GM12878 (cell line): Measurements from ENCODE around the gene DLX1. TPM values are rescaled to one million over a fixed set of nuclear protein-coding genes. Genes with fewer than 3 reads are reported as not detected.
A peak's percentile ranks its signal among the peaks of the same experiment; 100 is the strongest.

Source experiments
- ATAC-seq: fragments of 200-7000 bp; cut with Tn5 transposase; 3 replicates; pipeline ENCODE4 v1.9.1; 2020; ENCODE audit warnings: mild to moderate bottlenecking, moderate library complexity
- BruUV-seq: library from RNA; stranded (reverse); fragments of 400-500 nt; replicated peaks from 2 replicates; lab custom pipeline; 2021; lab: Mats Ljungman, UMichigan
- CTCF ChIA-PET: fragments of 300-600 bp; sonication (Branson Sonifier 250); formaldehyde crosslinking; extraction: SDS; loops from one replicate; lab custom pipeline; 2021; ENCODE audit warnings: inconsistent platforms; lab: Yijun Ruan, JAX
- POLR2A ChIA-PET: fragments of 350-600 bp; formaldehyde crosslinking; extraction: SDS; loops from one replicate; lab custom pipeline; 2021; ENCODE audit warnings: inconsistent platforms; lab: Charles Lee
- RAD21 ChIA-PET: fragments of 300-600 bp; sonication (Branson Sonifier 250); formaldehyde crosslinking; loops from one replicate; lab custom pipeline; 2023; ENCODE audit warnings: antibody characterized with exemption; ENCODE audit not compliant: unreplicated experiment; lab: Charles Lee
- SMC1A ChIA-PET: fragments of 300-600 bp; sonication (Branson Sonifier 250); formaldehyde crosslinking; loops from one replicate; lab custom pipeline; 2023; ENCODE audit not compliant: unreplicated experiment, uncharacterized antibody; lab: Charles Lee
- DNase-seq: peaks from one replicate; pipeline ENCODE4 v3.0.0-alpha.2; 2011; ENCODE audit warnings: low read depth, low spot score
- FAIRE-seq: peaks from 3 replicates; lab custom pipeline; 2011; peaks lifted over from hg19 to GRCh38; lab: Jason Lieb, UNC
- H2AFZ ChIP-seq: 2 replicates; pipeline ENCODE4 v1.6.0; 2011; ENCODE audit warnings: low read depth, low read length, control low read depth; ENCODE audit not compliant: control insufficient read depth
- H3K27ac ChIP-seq: 2 replicates; pipeline ENCODE4 v1.5.1; 2011; ENCODE audit warnings: control low read depth; ENCODE audit not compliant: control insufficient read depth, insufficient read depth
- H3K27me3 ChIP-seq, 2 experiments: replicated peaks in 1 of 2; 2 replicates each; pipeline versions ENCODE4 v1.6.0 to v1.6.1; 2011; ENCODE audit warnings: low read length in 1 of 2; ENCODE audit not compliant: control insufficient read depth in 2 of 2, insufficient read depth in 2 of 2
- H3K36me3 ChIP-seq, 2 experiments: 2 replicates each; pipeline ENCODE4 v1.5.1; 2011; ENCODE audit warnings: low read length in 1 of 2; ENCODE audit not compliant: control insufficient read depth in 2 of 2, insufficient read depth in 2 of 2
- H3K4me1 ChIP-seq: 2 replicates; pipeline ENCODE4 v1.6.1; 2011; ENCODE audit warnings: mild to moderate bottlenecking, low read length, moderate library complexity, mixed read lengths; ENCODE audit not compliant: control insufficient read depth, insufficient read depth
- H3K4me2 ChIP-seq: 2 replicates; pipeline ENCODE4 v1.6.0; 2011; ENCODE audit warnings: control low read depth; ENCODE audit not compliant: control insufficient read depth, insufficient read depth
- H3K4me3 ChIP-seq: fragments of 200-600 bp; sonication (generic); 2 replicates; pipeline ENCODE4 v1.5.1; 2016
- H3K79me2 ChIP-seq: 2 replicates; pipeline ENCODE4 v1.6.0; 2011; ENCODE audit warnings: low read length; ENCODE audit not compliant: control insufficient read depth, insufficient read depth
- H3K9ac ChIP-seq: 2 replicates; pipeline ENCODE4 v1.8.0; 2011; ENCODE audit warnings: low read length, control low read depth, mixed read lengths; ENCODE audit not compliant: control insufficient read depth, insufficient read depth
- H3K9me3 ChIP-seq: replicated peaks from 3 replicates; pipeline ENCODE4 v1.5.1; 2011; ENCODE audit warnings: mild to moderate bottlenecking, low read length; ENCODE audit not compliant: control insufficient read depth, insufficient read depth
- H4K20me1 ChIP-seq: 2 replicates; pipeline ENCODE4 v1.6.0; 2011; ENCODE audit not compliant: control insufficient read depth, insufficient read depth
- MEF2A ChIP-seq: IDR thresholded peaks from 2 replicates; pipeline ENCODE4 v1.6.1; 2011; ENCODE audit warnings: low read depth, mild to moderate bottlenecking, low read length, moderate library complexity; ENCODE audit not compliant: insufficient read depth
- POU2F2 ChIP-seq: IDR thresholded peaks from 3 replicates; pipeline ENCODE4 v1.6.1; 2011; ENCODE audit warnings: low read depth, mild to moderate bottlenecking, low read length, borderline replicate concordance
- RUNX3 ChIP-seq: IDR thresholded peaks from 2 replicates; pipeline ENCODE4 v1.6.1; 2012; ENCODE audit warnings: low read length, inconsistent platforms
- SMAD1 ChIP-seq: fragments of 450-650 bp; IDR thresholded peaks from 2 replicates; pipeline ENCODE4 v1.6.1; 2018; ENCODE audit warnings: mild to moderate bottlenecking, low read depth; ENCODE audit not compliant: partially characterized antibody
- YY1 ChIP-seq: IDR thresholded peaks from 2 replicates; pipeline ENCODE4 v1.6.1; 2011; ENCODE audit warnings: low read depth, mild to moderate bottlenecking, low read length
- WGBS: methylation state at CpG from one replicate; pipeline ENCODE4 v1.1.6; 2016; ENCODE audit warnings: low lambda C conversion rate; ENCODE audit not compliant: insufficient replicate concordance, insufficient coverage; ENCODE audit errors: missing lambda C conversion rate; 5-methylcytosine and 5-hydroxymethylcytosine counted together
- in situ Hi-C: fragments of 300-500 bp; cut with MboI; formaldehyde crosslinking; loops from 9 replicates; pipeline ENCODE4 v1.14.3; 2018; ENCODE audit warnings: mixed read lengths
- intact Hi-C: fragments of 100-400 bp; cut with micrococcal nuclease; formaldehyde crosslinking; loops from one replicate; pipeline ENCODE4 v1.14.2; 2022; ENCODE audit not compliant: unreplicated experiment
- polyA plus RNA-seq, 11 experiments: library from polyadenylated mRNA; depleted of rRNA in 4 of 11; unstranded in 6 of 11; stranded (reverse) in 5 of 11; fragments of >200 nt; fragmentation: Nextera tagmentation in 4 of 11; fragmentation: Illumina TruSeq in 1 of 11; extraction: Ambion mirVana in 4 of 11; extraction: Trizol in 1 of 11; gene quantifications; 1 replicate in 1 of 11; 2 replicates in 10 of 11; pipeline versions ENCODE4 v1.2.1 to v1.2.3, GENCODE V29; 2011 to 2016; ENCODE audit warnings: inconsistent platforms in 2 of 11, missing spikeins in 2 of 11, low read depth in 1 of 11
- total RNA-seq, 4 experiments: library from RNA; depleted of rRNA in 3 of 4; stranded (reverse); fragments of >200 nt in 3 of 4; fragmentation: Illumina TruSeq in 1 of 4; extraction: Trizol in 1 of 4; gene quantifications; 2 replicates each; pipeline versions ENCODE4 v1.2.1 to v1.2.3, GENCODE V29; 2013 to 2021
- TF ChIP-seq, protein P1 (sequence below), 3 experiments: IDR thresholded peaks in 2 of 3; conservative IDR thresholded peaks in 1 of 3; 2 replicates each; pipeline ENCODE4 v1.5.1; 2011; ENCODE audit warnings: low read depth in 3 of 3, low read length in 3 of 3, mild to moderate bottlenecking in 3 of 3, control low read depth in 2 of 3, moderate library complexity in 2 of 3, inconsistent platforms in 1 of 3, mixed read lengths in 1 of 3; ENCODE audit not compliant: control insufficient read depth in 2 of 3, insufficient read depth in 1 of 3; ENCODE audit errors: extremely low read depth in 1 of 3
- TF ChIP-seq, protein P2 (sequence below): fragments of 450-650 bp; IDR thresholded peaks from 2 replicates; pipeline ENCODE4 v1.6.1; 2017; ENCODE audit warnings: mild to moderate bottlenecking, low read depth, inconsistent platforms; ENCODE audit not compliant: poor library complexity, severe bottlenecking
- TF ChIP-seq, protein P3 (sequence below): fragments of 450-650 bp; IDR thresholded peaks from 2 replicates; pipeline ENCODE4 v1.6.1; 2017; ENCODE audit warnings: mild to moderate bottlenecking, moderate library complexity

Gene DLX1
- total and polyA plus RNA-seq, 10 of the 15 experiments (the other 5 are each of a cell fraction or from before 2014, with no cell fraction given), result 0.06 TPM; not detected in 9

DNA sequence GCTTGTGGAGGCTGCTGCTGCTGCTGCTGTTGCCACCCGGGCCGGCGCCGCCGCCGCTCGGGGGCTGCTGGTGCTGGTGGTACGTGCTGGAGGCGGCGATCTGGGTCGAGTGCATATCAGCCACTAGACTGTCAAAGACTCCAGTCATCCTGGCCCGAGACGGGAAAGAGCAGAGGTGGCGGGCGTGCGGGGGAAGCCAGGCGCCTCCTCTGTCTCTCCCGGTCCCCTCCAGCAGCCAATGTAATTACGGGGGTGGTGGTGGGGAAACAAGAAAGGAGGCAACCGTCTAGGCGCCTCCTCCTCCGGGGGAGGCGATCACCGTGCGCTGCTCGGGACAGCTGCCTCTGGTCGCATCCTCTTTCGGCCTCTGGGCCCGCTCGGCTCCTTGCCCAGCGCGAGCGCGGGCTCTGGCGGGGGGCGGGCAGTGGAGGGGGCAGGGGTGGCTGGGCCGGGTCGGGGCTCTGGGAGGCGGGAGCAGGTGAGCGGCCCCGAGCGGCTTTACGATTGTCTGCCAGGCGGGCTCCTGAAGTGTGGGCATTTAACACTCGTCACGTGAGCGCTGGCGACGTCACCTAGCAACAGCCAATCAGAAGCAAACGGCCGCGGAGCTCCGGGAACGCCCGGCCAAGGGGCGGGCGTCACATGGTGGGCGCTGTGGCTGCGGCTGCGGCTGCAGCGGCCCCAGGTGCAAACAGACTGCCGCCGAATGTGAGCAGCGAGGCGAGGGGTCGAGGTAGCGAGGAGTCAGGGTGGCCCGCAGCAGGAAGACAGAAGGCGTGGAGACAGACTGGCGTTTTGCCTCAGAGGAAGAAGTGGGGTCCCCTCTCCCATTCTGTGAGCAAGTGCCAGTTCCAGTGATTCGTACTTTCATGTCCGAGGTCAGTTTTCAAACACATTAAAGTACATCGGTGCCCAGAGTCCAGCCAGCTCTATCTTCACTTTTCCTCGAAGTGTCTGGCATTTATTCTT lies 17.4 kb downstream of the DLX1 start, which contains the start of gene DLX2 (continued):
- TF ChIP-seq, protein P1, sequence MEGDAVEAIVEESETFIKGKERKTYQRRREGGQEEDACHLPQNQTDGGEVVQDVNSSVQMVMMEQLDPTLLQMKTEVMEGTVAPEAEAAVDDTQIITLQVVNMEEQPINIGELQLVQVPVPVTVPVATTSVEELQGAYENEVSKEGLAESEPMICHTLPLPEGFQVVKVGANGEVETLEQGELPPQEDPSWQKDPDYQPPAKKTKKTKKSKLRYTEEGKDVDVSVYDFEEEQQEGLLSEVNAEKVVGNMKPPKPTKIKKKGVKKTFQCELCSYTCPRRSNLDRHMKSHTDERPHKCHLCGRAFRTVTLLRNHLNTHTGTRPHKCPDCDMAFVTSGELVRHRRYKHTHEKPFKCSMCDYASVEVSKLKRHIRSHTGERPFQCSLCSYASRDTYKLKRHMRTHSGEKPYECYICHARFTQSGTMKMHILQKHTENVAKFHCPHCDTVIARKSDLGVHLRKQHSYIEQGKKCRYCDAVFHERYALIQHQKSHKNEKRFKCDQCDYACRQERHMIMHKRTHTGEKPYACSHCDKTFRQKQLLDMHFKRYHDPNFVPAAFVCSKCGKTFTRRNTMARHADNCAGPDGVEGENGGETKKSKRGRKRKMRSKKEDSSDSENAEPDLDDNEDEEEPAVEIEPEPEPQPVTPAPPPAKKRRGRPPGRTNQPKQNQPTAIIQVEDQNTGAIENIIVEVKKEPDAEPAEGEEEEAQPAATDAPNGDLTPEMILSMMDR (IDR thresholded peaks at IDR 0.05 in 2 of 3, conservative IDR thresholded peaks at IDR 0.05 in 1 of 3; ENCODE audit: control insufficient read depth in 2 of 3, extremely low read depth in 1 of 3, insufficient read depth in 1 of 3, low read depth in 3 of 3, low read length in 3 of 3), result no peak
- TF ChIP-seq SMAD1, result no peak

GRCh38 chr2:172103471-172104272 lies 18.4 kb downstream of the DLX1 start:
- H3K27ac ChIP-seq, result no peak overlapping the region
- peaks cover 23% of the 10 kb centered on the region for H3K4me1 ChIP-seq
- no peak overlapping the region for H3K9ac ChIP-seq
- H3K27me3 ChIP-seq, result peaks cover 24 to 34% of the 10 kb centered on the region in 2 experiments
- H2AFZ ChIP-seq, result peak overlapping the region; percentile 76
- no peak overlapping the region for H3K4me3 ChIP-seq
- ChIA-PET CTCF (interaction anchor here (0.7 to 9.9 kb wide), 33 partner anchors 11 to 530 kb away, joined by 3 to 212 read pairs (median 3); partner anchors contain the start of genes HAT1 and METAP1D), SMC1A (interaction anchor here (0.7 to 7.0 kb wide), 14 partner anchors 9 to 1173 kb away, joined by 3 to 111 read pairs (median 4); no protein-coding TSS in a partner anchor), POLR2A (interaction anchor here (0.8 to 1.0 kb wide), 2 partner anchors 400 kb away, joined by 4 to 5 read pairs; no protein-coding TSS in a partner anchor), RAD21 (interaction anchor here (0.6 to 3.1 kb wide), 14 partner anchors 24 to 1174 kb away, joined by 3 to 18 read pairs (median 3); partner anchors contain the start of genes HAT1 and SLC25A12)
- no peaks in the 10 kb centered on the region for H3K9me3 ChIP-seq
- in situ Hi-C loops (loop anchor here (10.0 to 25.0 kb wide), 3 partner anchors 291 to 1129 kb away; no protein-coding TSS in a partner anchor), intact Hi-C loops (loop anchor here (1.0 to 10.0 kb wide), 6 partner anchors 106 to 529 kb away; partner anchors contain the start of gene METAP1D)
- H3K4me2 ChIP-seq, result peak overlapping the region; percentile 88
- no peaks in the 10 kb centered on the region for H3K36me3 ChIP-seq
- peak; percentile 62 for FAIRE-seq
- ATAC-seq, result peak; percentile 73
- no peaks in the 10 kb centered on the region for H4K20me1 ChIP-seq
- WGBS, result 2% methylated on average over 25 of the region's 25 CpGs
- no TSS peak for BruUV-seq
- H3K79me2 ChIP-seq, result no peaks in the 10 kb centered on the region
- peak; percentile 39 for DNase-seq
- TF ChIP-seq, protein P2, sequence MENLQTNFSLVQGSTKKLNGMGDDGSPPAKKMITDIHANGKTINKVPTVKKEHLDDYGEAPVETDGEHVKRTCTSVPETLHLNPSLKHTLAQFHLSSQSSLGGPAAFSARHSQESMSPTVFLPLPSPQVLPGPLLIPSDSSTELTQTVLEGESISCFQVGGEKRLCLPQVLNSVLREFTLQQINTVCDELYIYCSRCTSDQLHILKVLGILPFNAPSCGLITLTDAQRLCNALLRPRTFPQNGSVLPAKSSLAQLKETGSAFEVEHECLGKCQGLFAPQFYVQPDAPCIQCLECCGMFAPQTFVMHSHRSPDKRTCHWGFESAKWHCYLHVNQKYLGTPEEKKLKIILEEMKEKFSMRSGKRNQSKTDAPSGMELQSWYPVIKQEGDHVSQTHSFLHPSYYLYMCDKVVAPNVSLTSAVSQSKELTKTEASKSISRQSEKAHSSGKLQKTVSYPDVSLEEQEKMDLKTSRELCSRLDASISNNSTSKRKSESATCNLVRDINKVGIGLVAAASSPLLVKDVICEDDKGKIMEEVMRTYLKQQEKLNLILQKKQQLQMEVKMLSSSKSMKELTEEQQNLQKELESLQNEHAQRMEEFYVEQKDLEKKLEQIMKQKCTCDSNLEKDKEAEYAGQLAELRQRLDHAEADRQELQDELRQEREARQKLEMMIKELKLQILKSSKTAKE, result no peak
- TF ChIP-seq RUNX3, result peak; percentile 15; the same call in 1 of the 2 replicates
- no peak for TF ChIP-seq MEF2A
- TF ChIP-seq, protein P3, sequence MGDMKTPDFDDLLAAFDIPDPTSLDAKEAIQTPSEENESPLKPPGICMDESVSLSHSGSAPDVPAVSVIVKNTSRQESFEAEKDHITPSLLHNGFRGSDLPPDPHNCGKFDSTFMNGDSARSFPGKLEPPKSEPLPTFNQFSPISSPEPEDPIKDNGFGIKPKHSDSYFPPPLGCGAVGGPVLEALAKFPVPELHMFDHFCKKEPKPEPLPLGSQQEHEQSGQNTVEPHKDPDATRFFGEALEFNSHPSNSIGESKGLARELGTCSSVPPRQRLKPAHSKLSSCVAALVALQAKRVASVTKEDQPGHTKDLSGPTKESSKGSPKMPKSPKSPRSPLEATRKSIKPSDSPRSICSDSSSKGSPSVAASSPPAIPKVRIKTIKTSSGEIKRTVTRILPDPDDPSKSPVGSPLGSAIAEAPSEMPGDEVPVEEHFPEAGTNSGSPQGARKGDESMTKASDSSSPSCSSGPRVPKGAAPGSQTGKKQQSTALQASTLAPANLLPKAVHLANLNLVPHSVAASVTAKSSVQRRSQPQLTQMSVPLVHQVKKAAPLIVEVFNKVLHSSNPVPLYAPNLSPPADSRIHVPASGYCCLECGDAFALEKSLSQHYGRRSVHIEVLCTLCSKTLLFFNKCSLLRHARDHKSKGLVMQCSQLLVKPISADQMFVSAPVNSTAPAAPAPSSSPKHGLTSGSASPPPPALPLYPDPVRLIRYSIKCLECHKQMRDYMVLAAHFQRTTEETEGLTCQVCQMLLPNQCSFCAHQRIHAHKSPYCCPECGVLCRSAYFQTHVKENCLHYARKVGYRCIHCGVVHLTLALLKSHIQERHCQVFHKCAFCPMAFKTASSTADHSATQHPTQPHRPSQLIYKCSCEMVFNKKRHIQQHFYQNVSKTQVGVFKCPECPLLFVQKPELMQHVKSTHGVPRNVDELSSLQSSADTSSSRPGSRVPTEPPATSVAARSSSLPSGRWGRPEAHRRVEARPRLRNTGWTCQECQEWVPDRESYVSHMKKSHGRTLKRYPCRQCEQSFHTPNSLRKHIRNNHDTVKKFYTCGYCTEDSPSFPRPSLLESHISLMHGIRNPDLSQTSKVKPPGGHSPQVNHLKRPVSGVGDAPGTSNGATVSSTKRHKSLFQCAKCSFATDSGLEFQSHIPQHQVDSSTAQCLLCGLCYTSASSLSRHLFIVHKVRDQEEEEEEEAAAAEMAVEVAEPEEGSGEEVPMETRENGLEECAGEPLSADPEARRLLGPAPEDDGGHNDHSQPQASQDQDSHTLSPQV, result 0 out of 2 replicates have a peak, but pooled peaks have one; percentile 23
- TF ChIP-seq YY1, result peak; percentile 75
- 0 out of 3 replicates have a peak, but pooled peaks have one; percentile 16 for TF ChIP-seq POU2F2
